Endothelial cell of umbilical vein (primary cell): ENCODE results near the gene FBXO10. TPM values are rescaled to one million over a fixed set of nuclear protein-coding genes. Genes with fewer than 3 reads are reported as not detected.

ENCODE experiments used
- BruUV-seq: library from RNA; stranded (reverse); fragments of 400-500 nt; replicated peaks from 2 replicates; lab custom pipeline; 2021; lab: Mats Ljungman, UMichigan
- CTCF ChIA-PET: fragments of 300-600, 350-600 bp; sonication (Branson Sonifier 250); formaldehyde crosslinking; loops from one replicate; lab custom pipeline; 2021; ENCODE audit warnings: antibody characterized with exemption, inconsistent platforms; lab: Charles Lee
- POLR2A ChIA-PET: fragments of 300-600, 350-600 bp; sonication (Branson Sonifier 250); formaldehyde crosslinking; loops from one replicate; lab custom pipeline; 2021; ENCODE audit warnings: antibody characterized with exemption, inconsistent platforms; lab: Charles Lee
- DNase-seq: peaks from one replicate; pipeline ENCODE4 v3.0.0-alpha.2; 2011; ENCODE audit warnings: low read depth, low spot score
- FAIRE-seq: peaks from 2 replicates; lab custom pipeline; 2011; peaks lifted over from hg19 to GRCh38; lab: Jason Lieb, UNC
- H2AFZ ChIP-seq: 2 replicates; pipeline ENCODE4 v1.6.0; 2012; ENCODE audit warnings: low read depth, low read length, control low read depth, inconsistent platforms
- H3K27ac ChIP-seq: 2 replicates; pipeline ENCODE4 v1.5.1; 2011; ENCODE audit warnings: low read depth, mild to moderate bottlenecking, control low read depth, low read length, moderate library complexity; ENCODE audit not compliant: insufficient read depth
- H3K27me3 ChIP-seq, 2 experiments: 2 replicates each; pipeline versions ENCODE4 v1.6.0 to v1.6.1; 2011; ENCODE audit warnings: low read length in 2 of 2, mixed read lengths in 1 of 2; ENCODE audit not compliant: control insufficient read depth in 2 of 2, insufficient read depth in 2 of 2
- H3K36me3 ChIP-seq, 2 experiments: 2 replicates in 1 of 2; 3 replicates in 1 of 2; pipeline ENCODE4 v1.5.1; 2011; ENCODE audit warnings: low read length in 2 of 2, mild to moderate bottlenecking in 1 of 2, moderate library complexity in 1 of 2; ENCODE audit not compliant: control insufficient read depth in 2 of 2, insufficient read depth in 2 of 2; ENCODE audit errors: extremely low read depth in 1 of 2
- H3K4me1 ChIP-seq: 3 replicates; pipeline ENCODE4 v1.5.1; 2011; ENCODE audit warnings: mild to moderate bottlenecking, low read length; ENCODE audit not compliant: control insufficient read depth, insufficient read depth; ENCODE audit errors: extremely low read depth
- H3K4me2 ChIP-seq: 2 replicates; pipeline ENCODE4 v1.6.1; 2011; ENCODE audit warnings: low read length, control low read depth, mixed read lengths; ENCODE audit not compliant: insufficient read depth
- H3K4me3 ChIP-seq, 3 experiments: fragments of 200-600 bp in 1 of 3; sonication (generic), shearing (Covaris generic) in 1 of 3; replicated peaks in 1 of 3; 2 replicates each; pipeline ENCODE4 v1.5.1; 2011 to 2016; ENCODE audit warnings: control low read depth in 3 of 3, low read length in 3 of 3, mild to moderate bottlenecking in 2 of 3, inconsistent platforms in 1 of 3, low read depth in 1 of 3, moderate library complexity in 1 of 3; ENCODE audit not compliant: insufficient read depth in 1 of 3
- H3K79me2 ChIP-seq: 2 replicates; pipeline ENCODE4 v1.6.0; 2012; ENCODE audit warnings: low read length, inconsistent platforms; ENCODE audit not compliant: control insufficient read depth, insufficient read depth
- H3K9ac ChIP-seq: replicated peaks from 2 replicates; pipeline ENCODE3; 2011; ENCODE audit warnings: low read length, control low read depth; ENCODE audit not compliant: insufficient read depth; ENCODE audit errors: extremely low read depth
- H3K9me1 ChIP-seq: replicated peaks from 3 replicates; pipeline ENCODE4 v1.6.0; 2011; ENCODE audit warnings: mild to moderate bottlenecking, low read length; ENCODE audit not compliant: control insufficient read depth, insufficient read depth; ENCODE audit errors: extremely low read depth
- H3K9me3 ChIP-seq: replicated peaks from 2 replicates; pipeline ENCODE4 v1.5.1; 2012; ENCODE audit warnings: low read length, inconsistent platforms; ENCODE audit not compliant: control insufficient read depth, insufficient read depth
- H4K20me1 ChIP-seq: replicated peaks from 2 replicates; pipeline ENCODE3; 2011; ENCODE audit warnings: mild to moderate bottlenecking, low read length; ENCODE audit not compliant: control insufficient read depth, insufficient read depth; ENCODE audit errors: extremely low read depth
- EZH2 ChIP-seq: IDR thresholded peaks from 2 replicates; pipeline ENCODE4 v1.6.1; 2012; ENCODE audit warnings: borderline replicate concordance, low read depth, mild to moderate bottlenecking, moderate library complexity, low read length, inconsistent platforms; ENCODE audit not compliant: severe bottlenecking
- MYC ChIP-seq: IDR thresholded peaks from one replicate; pipeline ENCODE4 v1.6.1; 2011; ENCODE audit warnings: mild to moderate bottlenecking, low read depth, low read length
- POLR2A ChIP-seq: IDR thresholded peaks from 2 replicates; pipeline ENCODE4 v1.6.1; 2012; ENCODE audit warnings: low read depth, mild to moderate bottlenecking, control low read depth, low read length
- POLR2AphosphoS5 ChIP-seq: IDR thresholded peaks from 2 replicates; pipeline ENCODE4 v1.6.1; 2012; ENCODE audit warnings: low read depth, mild to moderate bottlenecking, control low read depth, low read length, moderate library complexity; ENCODE audit not compliant: insufficient read depth
- dilution Hi-C: fragments of 300-500 bp; cut with MboI; formaldehyde crosslinking; loops from one replicate; pipeline ENCODE4 v1.15.0; 2019; ENCODE audit warnings: low sequenced_read_pairs; ENCODE audit not compliant: extremely low pct_ligation_motif_present
- intact Hi-C: fragments of 100-400 bp; cut with micrococcal nuclease; formaldehyde crosslinking; loops from one replicate; pipeline ENCODE4 v1.10.0; 2022
- polyA plus RNA-seq, 4 experiments: library from polyadenylated mRNA; depleted of rRNA in 3 of 4; stranded (reverse) in 3 of 4; unstranded in 1 of 4; fragments of >200 nt; gene quantifications; 2 replicates each; pipeline versions ENCODE4 v1.2.1 to v1.2.3, GENCODE V29; 2011 to 2012; ENCODE audit warnings: missing spikeins in 1 of 4
- total RNA-seq: library from RNA; stranded (reverse); gene quantifications from 2 replicates; pipeline ENCODE4 v1.2.3, GENCODE V29; 2021
- TF ChIP-seq, protein P1 (sequence below): IDR thresholded peaks from 2 replicates; pipeline ENCODE4 v1.6.1; 2011; ENCODE audit not compliant: insufficient read depth, insufficient read length

FBXO10 gene
- total and polyA plus RNA-seq, 2 donors (not counting 3 experiments of a cell fraction or from before 2014, with no cell fraction given), result 11.8 to 14.4 TPM

GRCh38 chr9:37592108-37592951, 16.1 kb upstream of the FBXO10 start, which contains the start of gene TOMM5:
Gene TOMM5 (minus strand): TSS chr9:37592597. CDS start chr9:37592532, 65 bp downstream.
- Histone ChIP-seq H4K20me1 (no peaks in the 10 kb centered on the region), H3K9me1 (no peaks in the 10 kb centered on the region), H3K79me2 (peaks cover 50% of the 10 kb centered on the region), H3K9me3 (no peaks in the 10 kb centered on the region), H3K27ac (peak within 1 kb of the TSS; percentile 76), H3K36me3 (peaks cover 3 to 13% of the 10 kb centered on the region in 2 experiments), H3K9ac (peak within 1 kb of the TSS; percentile 97), H3K4me2 (peak within 1 kb of the TSS; percentile 87), H3K4me1 (peaks cover 15% of the 10 kb centered on the region), H2AFZ (peak within 1 kb of the TSS; percentile 94), H3K4me3 (peak within 1 kb of the TSS; percentile 86 to 95 (median 90)), H3K27me3 (peaks cover 8% of the 10 kb centered on the region in 2 experiments)
- POLR2A ChIA-PET, result interaction anchor here (1.1 to 1.4 kb wide), 2 partner anchors 16 to 127 kb away, joined by 3 to 8 read pairs; partner anchors contain the start of genes FBXO10 and ZBTB5
- CTCF ChIA-PET, result interaction anchor here (1.2 to 2.4 kb wide), 6 partner anchors 9 to 671 kb away, joined by 4 to 17 read pairs (median 6); partner anchors contain the start of genes EXOSC3 and FBXO10
- peak; percentile 93 for DNase-seq
- TF ChIP-seq, protein P1, sequence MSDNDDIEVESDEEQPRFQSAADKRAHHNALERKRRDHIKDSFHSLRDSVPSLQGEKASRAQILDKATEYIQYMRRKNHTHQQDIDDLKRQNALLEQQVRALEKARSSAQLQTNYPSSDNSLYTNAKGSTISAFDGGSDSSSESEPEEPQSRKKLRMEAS, result peak; percentile 68
- TF ChIP-seq POLR2A, result peak; percentile 96
- TF ChIP-seq POLR2AphosphoS5, result peak; percentile 93
- no peak for TF ChIP-seq EZH2
- peak; percentile 92 for TF ChIP-seq MYC
- BruUV-seq, result TSS peak; percentile 34
- dilution Hi-C loops, result no loop called here
- FAIRE-seq, result peak; percentile 81
- intact Hi-C loops, result no loop called here

DNA sequence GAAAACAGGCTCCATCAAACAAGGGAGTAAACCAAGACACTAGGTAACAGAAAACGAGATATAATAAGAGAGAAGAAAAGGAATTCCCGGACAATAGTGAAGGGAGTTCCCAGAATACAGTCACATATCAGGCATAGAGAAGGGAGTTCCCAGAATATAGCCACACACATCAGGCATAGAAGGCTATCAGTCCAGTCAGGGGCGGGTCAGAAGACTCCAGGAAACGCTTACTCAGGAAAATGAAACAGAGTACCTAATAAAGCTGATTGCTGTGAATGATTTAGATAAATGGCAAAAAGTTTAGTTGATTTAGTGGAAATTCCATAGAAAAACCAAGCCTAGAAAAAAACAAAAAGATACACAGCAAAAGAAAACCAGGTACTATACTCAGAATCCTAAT, 11.3 kb upstream of the FBXO10 start:
- Histone ChIP-seq H3K9me1 (no peaks in the 10 kb centered on the region), H2AFZ (no peak overlapping the region), H3K9me3 (no peaks in the 10 kb centered on the region), H3K27me3 (no peaks in the 10 kb centered on the region), H3K4me3 (no peak overlapping the region), H3K9ac (no peak overlapping the region), H3K4me2 (no peak overlapping the region), H3K36me3 (peaks cover 13 to 29% of the 10 kb centered on the region in 2 experiments), H3K27ac (no peak overlapping the region), H3K4me1 (peaks cover 15% of the 10 kb centered on the region), H4K20me1 (no peaks in the 10 kb centered on the region), H3K79me2 (peaks cover 82% of the 10 kb centered on the region)
- FAIRE-seq (no peak), DNase-seq (peak; percentile 33)
- dilution Hi-C loops (no loop called here), intact Hi-C loops (loop anchor here (10.0 kb wide), 1 partner anchor 197 kb away; the partner anchor contains the start of gene EXOSC3)
- ChIA-PET CTCF (no interaction called here), POLR2A (no interaction called here)
- BruUV-seq, result no TSS peak
- no peak for TF ChIP-seq POLR2A
- TF ChIP-seq POLR2AphosphoS5, result no peak
- TF ChIP-seq EZH2, result no peak
